ENCODE data around the gene GRM5. TPM values are rescaled to one million over a fixed set of nuclear protein-coding genes. Genes with fewer than 3 reads are reported as not detected.

Gene GRM5
- total and polyA plus RNA-seq, 2 donors (not counting 1 experiment from before 2014, with no cell fraction given), result not detected

- POLR2A ChIA-PET, result no interaction called here
- WGBS (ENCODE audit: insufficient coverage), result 89% methylated on average over 4 of the region's 4 CpGs
Observed at GRCh38 chr11:88779577-88779976, 286.2 kb downstream of the GRM5 start.

GRCh38 chr11:88770475-88771079 lies 295.2 kb downstream of the GRM5 start:
- H3K9me3 ChIP-seq (ENCODE audit: control extremely low read depth in 1 of 3, control insufficient read depth in 2 of 3, insufficient read depth in 1 of 3, low read length in 2 of 3), result no peaks in the 10 kb centered on the region
- no peak overlapping the region for H3K4me3 ChIP-seq (ENCODE audit: control extremely low read depth in 1 of 5, extremely low read depth in 1 of 5, insufficient read depth in 1 of 5, low read depth in 2 of 5, low read length in 4 of 5)
- Mint-ChIP-seq H3K4me3 (no peak overlapping the region), H3K9me3 (ENCODE audit: insufficient read depth) (peaks cover 13% of the 10 kb centered on the region), H3K27me3 (no peaks in the 10 kb centered on the region), H3K4me1 (no peaks in the 10 kb centered on the region), H3K27ac (no peak overlapping the region)
- H3K27ac ChIP-seq (ENCODE audit: low read length in 2 of 2), result no peak overlapping the region
- 80% methylated on average over 1 of the region's 3 CpGs for WGBS (ENCODE audit: insufficient coverage)
- DNase-seq, result no peak
- TF ChIP-seq EZH2 (IDR thresholded peaks at IDR 0.05; ENCODE audit: borderline replicate concordance, insufficient read depth, low read depth, low read length, poor library complexity, severe bottlenecking) (no peak), CTCF (IDR thresholded peaks at IDR 0.05) (no peak)
- H2AFZ ChIP-seq (ENCODE audit: insufficient read depth, low read depth, low read length, poor library complexity, severe bottlenecking), result no peak overlapping the region
- no peak overlapping the region for H3K9ac ChIP-seq (ENCODE audit: low read length)
- no peaks in the 10 kb centered on the region for H3K27me3 ChIP-seq (replicated peaks in 1 of 4; ENCODE audit: control extremely low read depth in 1 of 4, control insufficient read depth in 3 of 4, insufficient read depth in 4 of 4, low read length in 3 of 4)
- no peaks in the 10 kb centered on the region for H3K79me2 ChIP-seq (ENCODE audit: control insufficient read depth, insufficient read depth, low read length)
- intact Hi-C loops (cut with micrococcal nuclease), result no loop called here
- H4K20me1 ChIP-seq (ENCODE audit: control insufficient read depth, insufficient read depth, low read length, poor library complexity, severe bottlenecking), result no peaks in the 10 kb centered on the region
- no peak for ATAC-seq (ENCODE audit: low read depth)
- H3K36me3 ChIP-seq (replicated peaks in 1 of 2; ENCODE audit: control extremely low read depth in 1 of 2, control insufficient read depth in 1 of 2, extremely low read depth in 1 of 2, insufficient read depth in 2 of 2, low read length in 1 of 2), result no peaks in the 10 kb centered on the region
- no peaks in the 10 kb centered on the region for H3K4me1 ChIP-seq (ENCODE audit: control insufficient read depth in 2 of 2, insufficient read depth in 2 of 2, low read length in 2 of 2)
- no peak overlapping the region for H3K4me2 ChIP-seq (replicated peaks; ENCODE audit: low read depth, low read length, poor library complexity, severe bottlenecking)
- CTCF ChIA-PET, result no interaction called here
- POLR2A ChIA-PET, result no interaction called here

More at GRCh38 chr11:88779577-88779976, 286.2 kb downstream of the GRM5 start:
- Histone ChIP-seq H3K9me3 (ENCODE audit: control extremely low read depth in 1 of 3, control insufficient read depth in 2 of 3, insufficient read depth in 1 of 3, low read length in 2 of 3) (peaks cover 0 to 5% (median 0%) of the 10 kb centered on the region in 3 donors), H3K27me3 (replicated peaks in 1 of 4; ENCODE audit: control extremely low read depth in 1 of 4, control insufficient read depth in 3 of 4, insufficient read depth in 4 of 4, low read length in 3 of 4) (no peaks in the 10 kb centered on the region), H4K20me1 (ENCODE audit: control insufficient read depth, insufficient read depth, low read length, poor library complexity, severe bottlenecking) (no peaks in the 10 kb centered on the region), H3K9ac (ENCODE audit: low read length) (no peak overlapping the region), H3K4me2 (replicated peaks; ENCODE audit: low read depth, low read length, poor library complexity, severe bottlenecking) (no peak overlapping the region), H3K4me1 (ENCODE audit: control insufficient read depth in 2 of 2, insufficient read depth in 2 of 2, low read length in 2 of 2) (no peaks in the 10 kb centered on the region), H3K4me3 (ENCODE audit: control extremely low read depth in 1 of 5, extremely low read depth in 1 of 5, insufficient read depth in 1 of 5, low read depth in 2 of 5, low read length in 4 of 5) (no peak overlapping the region), H3K36me3 (replicated peaks in 1 of 2; ENCODE audit: control extremely low read depth in 1 of 2, control insufficient read depth in 1 of 2, extremely low read depth in 1 of 2, insufficient read depth in 2 of 2, low read length in 1 of 2) (no peaks in the 10 kb centered on the region), H3K27ac (ENCODE audit: low read length in 2 of 2) (no peak overlapping the region), H3K79me2 (ENCODE audit: control insufficient read depth, insufficient read depth, low read length) (no peaks in the 10 kb centered on the region), H2AFZ (ENCODE audit: insufficient read depth, low read depth, low read length, poor library complexity, severe bottlenecking) (no peak overlapping the region)
- Mint-ChIP-seq H3K9me3 (ENCODE audit: insufficient read depth) (peaks cover 3% of the 10 kb centered on the region), H3K27me3 (no peaks in the 10 kb centered on the region), H3K27ac (no peak overlapping the region), H3K4me1 (no peaks in the 10 kb centered on the region), H3K4me3 (no peak overlapping the region)
- CTCF ChIA-PET, result no interaction called here
- ATAC-seq (ENCODE audit: low read depth) (no peak), DNase-seq (no peak)
- TF ChIP-seq EZH2 (IDR thresholded peaks at IDR 0.05; ENCODE audit: borderline replicate concordance, insufficient read depth, low read depth, low read length, poor library complexity, severe bottlenecking), result no peak
- TF ChIP-seq CTCF (IDR thresholded peaks at IDR 0.05), result no peak
- intact Hi-C loops (cut with micrococcal nuclease), result no loop called here
